ENCODE measurements around the gene KY. TPM values are rescaled to one million over a fixed set of nuclear protein-coding genes. Genes with fewer than 3 reads are reported as not detected.

KY gene, protein sequence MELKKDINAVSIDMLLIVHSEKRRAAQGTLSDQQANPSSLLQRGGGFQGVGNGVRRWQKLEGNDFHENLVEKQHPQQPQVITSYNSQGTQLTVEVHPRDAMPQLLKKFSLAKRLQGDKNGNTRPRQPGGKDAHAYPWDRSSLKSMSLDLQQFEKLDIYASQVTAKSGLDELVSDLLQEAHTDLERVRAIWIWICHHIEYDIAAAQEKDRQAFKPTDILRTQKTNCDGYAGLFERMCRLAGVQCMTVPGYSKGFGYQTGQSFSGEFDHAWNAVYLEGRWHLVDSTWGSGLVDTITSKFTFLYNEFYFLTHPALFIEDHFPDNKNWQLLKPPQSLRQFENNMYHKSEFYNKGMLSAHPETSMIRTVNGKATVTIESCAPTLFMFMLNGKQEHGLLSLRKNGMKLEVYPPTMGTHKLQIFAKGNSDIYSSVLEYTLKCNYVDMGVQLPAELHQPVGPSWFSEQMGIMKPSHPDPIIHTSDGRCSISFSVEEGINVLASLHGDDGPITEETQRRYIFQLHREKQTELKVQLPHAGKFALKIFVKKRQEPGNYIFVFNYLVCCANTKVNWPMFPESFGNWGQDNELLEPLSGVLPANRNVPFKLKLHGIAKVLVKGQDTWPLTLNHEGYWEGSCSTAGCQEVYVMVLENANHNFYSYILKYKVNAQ
- not detected for total RNA-seq

GRCh38 chr3:134650431-134651346, at the start of gene KY:
Gene KY, minus strand, starts transcription at chr3:134651022. Its CDS starts 62 bp downstream, at chr3:134650960.
- peak; percentile 42 for DNase-seq (ENCODE audit: low spot score)
- ATAC-seq: peak; percentile 54

DNA sequence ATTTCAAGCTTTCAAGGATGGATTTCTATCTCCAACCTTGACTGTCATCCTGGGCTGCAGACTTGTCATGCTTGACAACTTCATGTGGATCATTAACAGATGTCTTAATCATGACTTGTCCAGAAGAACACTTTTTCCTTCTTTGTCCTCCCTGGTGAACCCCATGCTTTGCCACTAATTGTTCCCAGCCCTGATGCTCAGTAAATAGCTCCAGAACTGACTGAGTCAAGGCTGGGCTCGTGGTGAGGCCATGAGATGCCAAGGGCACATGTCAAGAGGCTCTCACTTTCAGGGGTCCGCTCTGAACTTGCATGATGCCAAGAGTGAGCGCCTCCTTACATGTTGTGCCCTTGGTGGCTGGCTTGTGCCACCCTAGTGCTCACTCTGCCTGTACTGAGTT, 48.9 kb upstream of the KY start:
- DNase-seq (ENCODE audit: low spot score) (no peak), ATAC-seq (no peak)

- ATAC-seq (no peak), DNase-seq (ENCODE audit: low spot score) (no peak)
These were observed 48.4 kb upstream of the KY start for GRCh38 chr3:134699141-134699711.

GRCh38 chr3:134697830-134698689, 47.2 kb upstream of the KY start:
- DNase-seq (ENCODE audit: low spot score) (no peak), ATAC-seq (no peak)

DNA sequence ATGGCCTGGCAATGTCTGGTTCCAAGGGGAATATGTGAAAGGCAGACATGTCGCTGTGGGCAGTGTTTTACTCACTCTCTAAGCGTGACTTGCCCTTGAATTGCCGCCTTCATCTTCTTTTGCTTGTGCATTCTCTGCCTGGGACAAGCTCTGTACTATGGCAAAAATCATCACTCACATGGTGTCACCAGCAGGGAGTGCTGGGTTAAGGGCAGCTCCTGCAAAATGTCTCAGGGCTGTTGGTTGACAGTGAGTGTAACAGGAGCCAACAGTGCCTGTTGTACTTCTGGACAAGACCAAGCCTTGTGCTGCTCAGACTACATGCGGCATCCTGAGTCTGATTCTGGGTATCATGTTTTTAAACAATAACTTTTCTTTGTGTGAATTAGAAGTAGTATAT, 45.3 kb upstream of the KY start:
- ATAC-seq (no peak), DNase-seq (ENCODE audit: low spot score) (no peak)

DNA sequence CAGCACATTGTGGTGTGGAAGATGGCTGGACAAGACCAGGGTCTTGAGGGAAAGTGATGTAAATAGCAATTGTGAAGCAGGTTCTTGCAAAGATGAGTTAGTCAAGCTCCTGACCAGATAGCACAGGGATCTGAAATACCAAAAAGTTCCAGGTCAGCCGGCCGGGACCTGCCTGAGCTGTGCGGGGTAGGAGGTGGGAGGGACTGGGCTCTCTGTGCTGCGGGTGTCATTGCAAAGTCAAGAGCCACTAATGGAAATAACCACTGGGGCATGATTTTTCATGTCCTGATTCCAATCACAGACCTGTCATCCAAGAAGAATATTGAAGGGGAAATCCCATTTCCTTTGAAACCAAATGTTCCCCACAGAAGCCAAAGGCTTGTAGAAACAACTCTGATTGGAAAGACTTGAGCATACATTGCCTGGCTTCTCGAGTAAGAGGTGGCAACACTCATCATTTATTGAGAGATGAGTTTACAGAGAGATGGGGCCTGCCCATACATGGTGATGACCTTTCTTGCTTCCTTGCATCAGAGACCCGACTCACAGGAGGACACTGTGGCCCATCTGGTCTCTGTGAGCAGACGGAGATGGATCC, 44.2 kb upstream of the KY start:
- no peak for DNase-seq (ENCODE audit: low spot score)
- no peak for ATAC-seq

GRCh38 chr3:134694466-134694865, 43.6 kb upstream of the KY start:
- ATAC-seq (no peak), DNase-seq (ENCODE audit: low spot score) (no peak)

- ATAC-seq (peak; percentile 34), DNase-seq (ENCODE audit: low spot score) (no peak)
These were observed 43.0 kb upstream of the KY start for GRCh38 chr3:134693804-134694203.

- DNase-seq (ENCODE audit: low spot score) (no peak), ATAC-seq (no peak)
These were observed 42.4 kb upstream of the KY start for GRCh38 chr3:134693226-134693625.

GRCh38 chr3:134690226-134690625, 39.4 kb upstream of the KY start:
- DNase-seq (ENCODE audit: low spot score): no peak
- no peak for ATAC-seq

- DNase-seq (ENCODE audit: low spot score) (no peak), ATAC-seq (no peak)
These were observed 36.8 kb upstream of the KY start for GRCh38 chr3:134687642-134688041.

GRCh38 chr3:134685929-134686802, 35.3 kb upstream of the KY start:
- DNase-seq (ENCODE audit: low spot score): no peak

DNA sequence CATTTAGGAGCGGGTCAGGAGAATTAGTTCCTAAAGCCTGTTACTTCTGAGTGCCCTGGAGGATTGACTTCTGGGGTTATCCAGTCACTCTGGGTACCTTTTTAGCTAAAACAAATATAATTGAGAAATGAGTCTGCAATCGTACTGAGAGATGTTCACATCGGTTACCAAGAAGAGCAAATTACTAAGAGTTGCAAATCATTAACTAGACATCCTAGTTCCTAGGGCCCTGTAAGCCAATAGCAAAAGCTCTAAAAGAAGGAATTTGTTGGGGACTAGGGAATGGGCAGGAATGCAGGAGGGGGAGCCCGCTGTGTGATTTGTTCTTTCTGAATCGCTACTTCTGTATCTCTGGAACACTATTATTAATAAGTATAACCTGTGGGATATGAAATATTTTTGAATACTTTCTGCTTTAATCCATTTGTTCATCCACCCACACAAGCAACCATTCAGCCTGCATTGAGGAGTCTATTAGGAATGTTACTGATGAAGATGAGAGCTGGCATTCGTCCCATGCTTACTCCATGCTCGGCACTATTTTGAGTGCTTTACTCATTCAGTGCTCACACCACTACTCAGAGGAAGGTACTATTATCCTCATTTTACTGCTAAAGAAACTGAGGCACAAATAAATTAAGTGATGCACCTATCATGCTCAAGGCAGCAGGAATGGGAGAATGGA, 31.5 kb upstream of the KY start:
- DNase-seq (ENCODE audit: low spot score): no peak
- peak; percentile 33 for ATAC-seq

More at GRCh38 chr3:134685929-134686802, 35.3 kb upstream of the KY start:
- no peak for ATAC-seq

- ATAC-seq (no peak), DNase-seq (ENCODE audit: low spot score) (no peak)
These were observed 30.7 kb upstream of the KY start for GRCh38 chr3:134681522-134681900.

GRCh38 chr3:134680796-134681521, 30.1 kb upstream of the KY start:
- ATAC-seq (no peak), DNase-seq (ENCODE audit: low spot score) (no peak)

DNA sequence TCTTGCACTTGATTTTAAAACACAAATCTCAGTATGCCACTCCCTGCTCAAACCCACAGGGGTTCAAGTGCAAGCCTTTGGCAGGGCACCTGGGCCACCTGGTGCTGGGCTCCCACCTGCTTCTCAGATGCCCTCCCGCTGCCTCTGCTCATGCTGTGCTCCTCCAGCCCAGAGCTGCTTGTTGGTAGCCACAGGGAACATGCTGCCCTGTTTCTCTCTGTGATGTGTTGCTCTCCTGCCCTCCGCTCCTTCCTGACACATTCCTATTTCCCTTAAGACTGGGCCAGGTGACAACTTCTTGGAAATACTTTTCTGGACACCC, 27.1 kb upstream of the KY start:
- ATAC-seq: no peak
- DNase-seq (ENCODE audit: low spot score): no peak

GRCh38 chr3:134677196-134677986, 26.6 kb upstream of the KY start:
- DNase-seq (ENCODE audit: low spot score): no peak
- peak; percentile 36 for ATAC-seq
